22Rv1 (cell line): ENCODE results near the gene RUSF1.

Experiments used
- ZFX ChIP-seq: fragments of 450-650 bp; IDR thresholded peaks from 2 replicates; pipeline ENCODE4 v1.6.1; 2017; ENCODE audit warnings: antibody characterized with exemption, borderline replicate concordance
- TF ChIP-seq, protein P1 (sequence below): fragments of 450-650 bp; IDR thresholded peaks from 2 replicates; pipeline ENCODE4 v1.5.1; 2017; ENCODE audit warnings: mild to moderate bottlenecking

- TF ChIP-seq, protein P1, sequence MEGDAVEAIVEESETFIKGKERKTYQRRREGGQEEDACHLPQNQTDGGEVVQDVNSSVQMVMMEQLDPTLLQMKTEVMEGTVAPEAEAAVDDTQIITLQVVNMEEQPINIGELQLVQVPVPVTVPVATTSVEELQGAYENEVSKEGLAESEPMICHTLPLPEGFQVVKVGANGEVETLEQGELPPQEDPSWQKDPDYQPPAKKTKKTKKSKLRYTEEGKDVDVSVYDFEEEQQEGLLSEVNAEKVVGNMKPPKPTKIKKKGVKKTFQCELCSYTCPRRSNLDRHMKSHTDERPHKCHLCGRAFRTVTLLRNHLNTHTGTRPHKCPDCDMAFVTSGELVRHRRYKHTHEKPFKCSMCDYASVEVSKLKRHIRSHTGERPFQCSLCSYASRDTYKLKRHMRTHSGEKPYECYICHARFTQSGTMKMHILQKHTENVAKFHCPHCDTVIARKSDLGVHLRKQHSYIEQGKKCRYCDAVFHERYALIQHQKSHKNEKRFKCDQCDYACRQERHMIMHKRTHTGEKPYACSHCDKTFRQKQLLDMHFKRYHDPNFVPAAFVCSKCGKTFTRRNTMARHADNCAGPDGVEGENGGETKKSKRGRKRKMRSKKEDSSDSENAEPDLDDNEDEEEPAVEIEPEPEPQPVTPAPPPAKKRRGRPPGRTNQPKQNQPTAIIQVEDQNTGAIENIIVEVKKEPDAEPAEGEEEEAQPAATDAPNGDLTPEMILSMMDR, result no peak
- no peak for TF ChIP-seq ZFX
Observed at GRCh38 chr16:31521368-31521767, 13.2 kb upstream of the RUSF1 start.
